Activated CD4-positive, alpha-beta T cell treated with anti-CD3 and anti-CD28 coated beads, Interleukin-2, amount 50 U/mL, for 16 hours (primary cell): ENCODE measurements around the gene LDLRAD4.
A peak's percentile ranks its signal among the peaks of the same experiment; 100 is the strongest.

Experiments
- DNase-seq: peaks from one replicate; pipeline ENCODE4 v3.0.0-alpha.2; 2020

Gene LDLRAD4

DNA sequence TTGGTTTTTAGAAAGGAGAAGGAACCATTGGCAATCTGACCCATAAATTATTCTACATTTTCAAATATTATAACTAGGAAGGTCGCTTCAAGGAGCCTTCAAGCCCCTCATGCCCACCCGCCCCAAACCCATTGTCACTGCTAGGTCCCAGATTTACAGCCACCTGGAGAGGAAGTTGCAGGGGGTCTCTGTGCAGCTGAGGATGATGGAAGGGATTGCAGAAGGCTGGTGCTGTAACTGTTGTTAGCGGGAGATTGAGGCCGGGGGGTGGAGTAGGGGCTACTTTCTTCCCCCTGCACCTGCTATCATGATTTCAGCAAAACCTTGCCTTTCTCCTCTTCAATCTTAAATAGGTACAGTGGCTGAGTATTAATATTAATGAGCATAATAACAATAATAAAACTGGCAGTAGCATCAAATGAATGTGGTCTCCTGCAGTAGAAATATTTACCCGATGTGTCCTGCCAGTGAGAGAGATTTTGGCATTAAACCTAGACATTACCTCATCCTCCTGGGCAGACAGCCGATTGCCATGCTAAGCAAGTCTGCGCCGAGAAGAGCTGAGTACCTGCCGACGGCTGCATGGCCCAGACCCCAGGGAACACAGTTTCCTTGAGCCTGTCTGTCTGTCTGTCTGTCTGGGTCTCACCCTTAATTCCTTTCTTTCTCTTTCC, 282.4 kb downstream of the LDLRAD4 start:
- no peak for DNase-seq

DNA sequence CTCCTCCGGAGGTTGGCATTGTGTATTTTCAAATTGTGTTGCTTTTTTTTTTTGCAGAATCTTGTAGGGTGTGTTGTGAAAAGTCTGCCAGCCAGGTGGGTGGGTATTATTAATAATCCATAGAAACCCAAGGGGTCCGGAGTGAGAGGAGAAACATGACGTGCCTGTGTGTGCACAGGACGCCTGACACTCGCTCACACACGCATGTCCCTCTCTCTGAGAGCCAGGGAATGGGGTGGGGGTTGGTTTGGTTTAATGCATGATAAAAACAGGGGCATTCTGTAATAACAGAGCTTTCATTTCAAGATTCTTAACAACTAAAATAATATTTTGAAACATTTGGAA, 283.0 kb downstream of the LDLRAD4 start:
- DNase-seq: no peak

DNA sequence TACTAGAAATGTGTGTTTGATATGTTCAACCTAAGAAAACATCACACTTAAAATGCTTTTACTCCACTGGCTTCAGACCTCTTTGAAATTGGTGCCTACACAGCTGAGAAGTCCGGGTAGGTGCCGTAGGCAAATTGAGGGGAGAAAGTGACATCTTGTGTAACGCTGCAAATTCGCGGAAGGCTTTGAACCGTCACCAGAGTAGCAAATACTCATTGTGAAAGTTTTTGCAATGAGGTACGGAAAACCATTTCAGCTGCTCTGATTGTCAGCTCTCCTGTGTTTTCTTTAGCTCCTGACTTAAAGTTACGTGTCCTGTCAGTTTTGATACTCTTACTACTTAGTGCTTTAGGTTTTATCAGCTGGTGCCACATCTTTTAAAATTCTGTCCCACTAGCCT, 283.3 kb downstream of the LDLRAD4 start:
- DNase-seq: peak; percentile 83

DNA sequence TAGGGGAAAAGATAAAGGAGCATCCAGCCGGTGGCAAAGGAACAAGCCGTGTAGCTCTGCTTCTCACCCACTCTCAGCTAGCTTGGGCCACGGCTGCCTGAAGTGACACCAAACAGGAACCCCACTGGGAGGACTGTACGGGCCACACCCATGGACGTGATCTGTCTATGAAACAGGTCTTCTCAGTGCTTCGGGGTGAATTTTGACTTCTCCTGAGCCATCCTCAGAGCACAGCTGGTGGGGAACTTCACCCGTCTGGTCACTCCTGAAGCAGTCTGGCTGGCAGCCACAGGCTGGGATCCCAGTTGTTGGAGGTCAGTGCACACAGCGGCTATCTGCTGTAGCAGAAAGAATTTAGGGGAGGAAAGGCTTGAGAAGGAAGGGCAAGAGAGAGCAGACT, 284.0 kb downstream of the LDLRAD4 start:
- no peak for DNase-seq

DNA sequence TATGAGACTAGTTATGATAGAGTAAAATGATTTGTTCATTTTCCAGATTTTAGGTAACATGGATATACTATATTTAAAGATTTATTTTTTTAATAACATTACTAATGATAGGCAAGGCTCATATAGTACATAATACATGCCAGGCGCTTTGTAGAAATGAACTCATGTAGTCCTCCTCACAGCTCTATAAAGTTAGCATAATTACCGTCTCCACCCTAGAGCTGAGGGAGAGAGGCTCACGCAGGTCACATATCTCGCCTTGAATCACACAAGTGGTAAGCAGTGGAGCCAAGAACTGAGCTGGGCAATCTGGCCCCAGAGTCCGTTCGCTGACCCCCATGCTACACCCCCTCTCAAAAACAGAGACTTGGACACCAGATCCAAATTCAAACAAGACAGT, 285.3 kb downstream of the LDLRAD4 start:
- no peak for DNase-seq

DNA sequence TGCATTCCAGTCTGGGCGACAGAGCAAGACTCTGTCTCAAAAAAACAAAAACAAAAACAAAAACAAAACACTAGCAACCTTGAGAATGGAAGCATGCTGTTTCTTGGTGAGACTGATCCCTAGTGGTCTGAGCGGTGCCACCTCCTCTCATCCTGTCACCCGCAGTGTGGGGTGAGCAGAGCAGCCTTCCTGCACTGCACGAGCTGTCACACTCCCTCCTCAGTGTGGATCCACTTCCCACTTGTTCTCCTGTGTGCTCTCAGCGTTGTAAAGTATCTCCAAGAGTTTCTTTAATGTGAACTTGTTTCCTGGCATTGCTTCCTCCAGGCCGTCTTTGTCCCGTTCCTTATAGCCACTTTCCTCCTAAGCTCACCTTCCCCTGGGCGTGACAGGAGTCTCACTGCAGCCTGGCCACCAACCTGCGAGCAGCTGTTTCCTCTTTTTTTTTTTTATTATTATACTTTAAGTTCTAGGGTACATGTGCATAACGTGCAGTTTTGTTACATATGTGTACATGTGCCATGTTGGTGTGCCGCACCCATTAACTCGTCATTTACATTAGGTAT, 287.3 kb downstream of the LDLRAD4 start:
- no peak for DNase-seq

DNA sequence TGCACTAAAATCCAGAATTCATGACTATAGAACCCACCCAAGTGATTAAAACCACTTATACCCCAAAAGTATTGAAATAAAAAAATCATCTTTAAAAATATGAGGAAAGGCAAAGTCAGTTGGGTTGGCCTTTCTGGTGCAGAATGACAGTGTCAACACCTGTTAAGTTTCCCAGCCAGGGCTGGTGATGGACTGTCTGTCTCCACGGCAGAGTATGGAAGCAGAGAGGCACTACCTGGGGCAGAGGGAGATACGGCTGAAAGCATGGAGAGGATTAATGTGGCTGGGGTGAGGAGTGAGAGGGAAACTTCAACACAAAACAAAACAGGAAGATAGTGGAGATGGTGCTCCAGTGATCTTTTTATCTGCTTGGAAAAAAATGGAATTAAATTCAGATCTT, 292.0 kb downstream of the LDLRAD4 start:
- no peak for DNase-seq

DNA sequence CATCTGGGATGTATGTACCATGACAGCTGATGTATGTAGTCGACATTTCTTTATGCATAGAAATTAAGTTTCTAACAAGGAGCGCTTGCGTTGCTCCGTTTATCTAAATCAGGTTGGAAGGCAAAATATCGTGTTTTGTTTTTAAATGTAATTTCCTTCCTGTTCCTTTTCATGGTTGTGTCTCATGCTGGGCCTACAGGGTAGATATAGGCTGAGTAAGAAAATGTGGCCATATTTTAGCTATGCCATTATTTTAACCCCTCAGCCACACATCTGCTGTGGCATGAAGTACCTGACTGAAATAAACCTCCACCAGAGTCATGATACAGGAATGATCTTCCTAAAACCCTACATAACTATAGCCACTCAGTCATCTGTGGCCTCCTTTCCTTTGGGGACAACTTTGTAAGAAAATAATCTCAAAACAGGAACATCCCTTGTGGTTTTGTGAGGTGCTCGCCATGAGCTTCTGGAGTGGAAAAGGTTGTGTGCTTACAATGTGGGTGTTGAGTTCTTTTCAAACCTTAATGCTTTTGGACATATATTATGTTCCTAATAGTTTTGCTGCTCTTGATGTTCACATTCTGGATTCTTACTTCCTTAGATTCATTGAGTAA, 293.5 kb downstream of the LDLRAD4 start:
- no peak for DNase-seq

DNA sequence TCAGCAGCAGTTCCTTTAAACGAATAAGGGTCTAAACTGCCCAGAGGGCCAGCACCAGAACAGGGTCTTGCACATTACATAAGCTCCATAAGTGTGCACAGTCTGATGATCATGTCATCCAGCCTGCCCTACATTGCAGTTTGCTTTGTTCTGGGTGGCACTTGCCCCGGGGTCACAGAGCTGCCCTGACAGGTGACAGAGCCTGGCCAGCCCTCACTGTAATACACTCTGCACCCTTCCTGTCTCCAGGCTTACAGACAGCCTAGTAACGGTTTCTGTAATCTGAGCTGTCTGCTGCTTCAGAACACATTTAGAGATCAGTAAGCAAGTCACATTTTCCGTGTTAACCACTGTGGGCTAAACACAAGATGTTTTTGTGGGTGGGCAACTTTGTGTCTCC, 294.5 kb downstream of the LDLRAD4 start:
- peak; percentile 24 for DNase-seq

DNA sequence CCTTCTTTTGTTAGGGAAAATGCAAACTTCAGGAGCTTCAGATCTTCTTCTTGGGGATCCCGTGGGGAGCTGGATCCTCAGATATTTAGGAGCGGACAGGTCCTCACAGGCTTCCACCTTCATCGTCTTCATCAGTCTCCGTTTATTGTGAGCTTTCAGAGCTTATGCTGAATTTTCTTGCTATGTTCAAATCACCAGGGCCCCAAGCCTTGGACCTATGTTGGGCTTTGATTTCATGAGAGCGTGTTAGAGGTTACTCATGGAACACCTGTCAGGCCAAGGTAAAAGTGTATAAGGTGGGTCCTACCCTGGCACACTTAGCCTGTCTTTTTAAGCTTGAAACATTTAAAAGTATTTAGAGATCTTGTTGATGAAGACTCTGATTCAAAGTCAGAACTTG, 294.9 kb downstream of the LDLRAD4 start:
- no peak for DNase-seq

DNA sequence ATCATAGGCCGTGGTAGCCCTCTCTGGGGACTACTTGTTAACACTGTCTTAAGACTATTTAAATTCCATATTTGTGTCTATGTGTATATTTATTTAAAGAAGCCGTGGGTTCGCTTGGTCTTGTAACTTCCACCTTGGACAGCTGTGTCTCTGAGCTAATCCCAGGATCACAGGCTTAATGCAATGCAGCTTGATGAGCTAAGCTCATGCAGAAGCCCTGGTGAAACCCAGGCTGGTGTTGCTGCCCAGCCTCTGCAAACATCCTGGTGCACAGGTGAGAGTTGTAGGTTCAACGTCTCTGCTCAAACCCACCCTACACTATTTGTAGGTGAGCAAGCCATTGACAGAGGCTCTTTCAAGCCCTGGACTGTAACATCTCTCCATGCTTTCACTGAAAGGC, 296.0 kb downstream of the LDLRAD4 start:
- DNase-seq: no peak

DNA sequence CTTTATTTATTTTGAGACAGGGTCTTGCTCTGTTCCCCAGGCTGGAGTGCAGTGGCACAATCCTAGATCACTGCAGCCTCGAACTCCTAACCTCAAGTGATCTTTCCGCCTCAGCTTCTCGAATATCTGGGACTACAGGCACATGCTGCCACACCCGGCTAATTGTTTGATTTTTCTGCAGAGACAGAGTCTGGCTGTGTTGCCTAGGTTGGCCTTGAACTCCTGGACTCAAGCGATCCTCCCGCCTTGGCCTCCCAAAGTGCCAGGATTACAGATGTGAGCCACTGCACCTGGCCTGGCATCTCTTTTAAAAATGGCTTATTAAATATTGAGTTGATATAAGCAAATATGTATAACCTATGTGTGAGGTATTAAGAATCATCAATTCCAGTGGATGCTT, 298.3 kb downstream of the LDLRAD4 start:
- DNase-seq: no peak

DNA sequence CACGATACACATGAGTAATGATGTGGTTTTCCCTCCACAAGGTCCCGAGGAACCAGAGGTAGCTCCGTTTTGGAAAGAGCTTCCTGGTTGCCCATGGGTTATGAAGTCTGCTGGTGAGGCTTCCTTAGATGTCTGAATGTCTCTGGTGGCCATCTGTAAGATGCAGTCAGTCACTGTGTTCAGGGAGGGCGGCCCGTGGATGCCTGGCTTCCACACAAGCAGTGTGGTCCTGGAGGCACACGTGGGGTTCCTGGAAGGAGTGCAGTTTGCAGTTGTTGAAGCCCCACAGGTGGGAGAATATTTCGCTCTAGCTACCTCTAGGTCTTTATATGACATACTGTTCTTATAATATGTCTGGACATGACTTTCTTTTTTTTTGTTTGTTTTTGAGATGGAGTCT, 298.8 kb downstream of the LDLRAD4 start:
- no peak for DNase-seq

DNA sequence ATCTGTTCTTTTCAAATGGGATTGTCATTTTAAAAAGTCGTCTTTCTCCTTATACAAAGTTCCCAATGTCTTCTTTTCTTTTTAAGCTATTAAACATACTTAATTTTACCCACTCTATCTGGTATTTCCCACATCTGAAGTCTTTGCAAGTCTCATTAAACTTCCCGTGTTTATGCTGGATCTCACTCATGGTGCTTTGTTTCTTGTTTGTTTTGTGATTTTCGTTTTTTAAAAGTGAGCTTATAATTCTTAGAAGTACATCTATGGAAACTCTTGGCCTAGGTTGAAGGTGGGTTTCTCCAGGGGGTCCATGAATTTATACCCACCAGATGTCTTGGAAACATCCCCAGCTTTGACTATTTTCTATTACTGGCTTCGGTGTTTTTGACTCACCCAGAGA, 299.8 kb downstream of the LDLRAD4 start:
- no peak for DNase-seq

DNA sequence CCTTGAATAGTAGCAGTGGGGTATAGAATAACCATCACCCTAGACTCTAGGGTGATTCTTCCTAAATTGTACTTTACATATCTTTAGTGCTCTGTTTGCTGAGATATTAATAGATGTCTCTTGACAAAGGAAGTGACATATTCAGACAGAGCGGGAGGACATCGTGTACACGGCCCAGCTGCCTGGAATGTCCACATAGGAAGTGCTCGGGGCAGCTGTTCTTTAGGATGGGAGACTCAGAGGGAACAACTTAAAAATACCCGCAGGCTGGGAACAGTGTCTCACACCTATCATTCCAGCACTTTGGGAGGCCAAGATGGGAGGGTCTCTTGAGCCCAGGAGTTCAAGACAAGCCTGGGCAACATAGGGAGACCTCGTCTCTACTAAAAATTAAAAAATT, 301.7 kb downstream of the LDLRAD4 start:
- no peak for DNase-seq

DNA sequence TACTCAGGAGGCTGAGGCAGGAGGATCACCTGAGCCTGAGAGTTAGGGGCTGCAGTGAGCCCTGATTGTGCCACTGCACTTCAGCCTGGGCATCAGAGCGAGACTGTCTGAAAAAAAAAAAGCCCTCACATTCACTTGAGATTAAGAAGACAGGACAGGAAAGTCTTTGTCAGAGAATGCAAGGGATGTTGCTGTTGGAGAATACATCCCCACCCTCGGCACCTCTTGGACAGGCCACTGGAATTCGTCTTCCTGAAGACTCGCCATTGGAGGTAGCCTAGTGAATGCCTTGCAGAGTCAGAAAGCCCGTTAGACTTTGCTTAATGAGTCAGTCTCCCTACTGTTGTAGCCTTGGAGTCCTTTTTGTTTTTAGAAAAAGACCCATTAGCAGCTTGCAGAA, 302.2 kb downstream of the LDLRAD4 start:
- DNase-seq: no peak

DNA sequence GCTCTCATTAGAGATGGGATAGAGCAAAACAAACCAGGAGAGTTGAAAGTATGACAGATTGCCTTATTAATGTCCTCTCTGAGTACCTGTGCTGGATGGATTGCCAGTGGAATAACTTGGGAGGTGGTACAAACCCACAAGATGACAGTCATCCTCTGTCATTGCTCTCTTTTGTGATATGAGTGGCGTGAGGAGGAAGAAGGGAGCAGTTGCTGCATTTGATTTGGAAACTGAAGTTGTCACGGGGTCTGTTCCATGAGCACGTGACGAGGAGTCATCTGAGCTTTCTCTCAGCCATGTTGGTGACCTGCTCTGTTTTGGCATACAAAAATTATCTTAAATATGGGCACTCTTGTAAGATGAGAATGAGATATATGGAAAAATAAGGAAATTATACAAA, 302.9 kb downstream of the LDLRAD4 start:
- DNase-seq: no peak

DNA sequence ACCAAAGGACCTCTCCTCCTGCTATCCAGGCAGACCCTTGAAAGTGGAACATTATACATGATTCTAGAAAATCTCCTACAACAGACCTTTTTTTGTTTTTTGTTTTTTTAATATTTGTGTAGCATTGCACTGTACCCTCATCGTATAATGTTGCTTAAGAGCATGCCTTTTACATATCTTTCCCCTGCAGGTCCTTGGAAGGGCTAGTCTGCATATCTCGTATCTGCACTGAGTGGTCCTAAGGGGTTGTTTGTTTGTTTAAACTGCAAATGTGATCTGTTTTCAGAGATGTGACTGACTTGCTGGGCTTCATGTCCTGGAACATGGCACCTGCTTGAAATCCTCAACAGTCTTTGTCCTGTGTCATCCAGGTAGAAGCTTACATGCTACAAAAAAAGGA, 303.7 kb downstream of the LDLRAD4 start:
- DNase-seq: no peak

DNA sequence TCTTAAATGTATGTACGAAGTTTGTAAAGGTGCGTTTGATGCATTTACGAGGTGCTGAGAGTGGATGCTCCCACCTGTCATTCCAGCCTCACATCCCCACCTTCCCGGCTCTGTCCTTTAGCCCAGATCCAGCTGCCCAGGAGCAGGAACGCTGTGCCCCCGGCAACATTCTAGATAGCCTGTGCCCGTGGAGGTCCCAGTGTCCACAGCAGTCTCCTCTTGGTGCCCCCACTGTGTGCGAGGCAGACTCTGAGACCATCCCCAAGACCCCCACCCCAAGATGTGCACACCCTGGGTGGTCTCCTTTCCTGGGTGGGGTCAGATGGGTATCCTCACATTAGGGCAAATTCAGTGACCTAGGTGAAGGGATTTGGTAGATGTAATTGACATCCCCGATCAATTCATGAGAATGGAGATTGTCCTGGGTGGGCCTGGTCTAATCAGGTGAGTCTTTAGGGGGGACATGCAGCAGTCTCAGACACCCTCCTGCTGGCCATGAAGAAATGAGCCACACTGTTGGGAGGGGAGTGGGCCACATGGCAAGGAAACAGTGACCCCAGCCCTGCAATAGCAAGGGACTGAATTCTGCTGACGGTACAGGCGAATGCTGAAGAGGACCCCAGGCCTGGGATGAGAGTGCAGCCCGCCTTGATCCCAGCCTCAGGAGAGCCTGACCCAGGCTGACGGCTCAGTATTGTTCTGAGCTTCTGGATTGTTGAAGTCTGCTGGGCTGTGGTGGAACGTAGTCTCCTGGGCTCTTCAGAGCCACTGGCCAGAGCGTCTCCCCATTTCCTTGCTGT, 304.5 kb downstream of the LDLRAD4 start:
- no peak for DNase-seq

DNA sequence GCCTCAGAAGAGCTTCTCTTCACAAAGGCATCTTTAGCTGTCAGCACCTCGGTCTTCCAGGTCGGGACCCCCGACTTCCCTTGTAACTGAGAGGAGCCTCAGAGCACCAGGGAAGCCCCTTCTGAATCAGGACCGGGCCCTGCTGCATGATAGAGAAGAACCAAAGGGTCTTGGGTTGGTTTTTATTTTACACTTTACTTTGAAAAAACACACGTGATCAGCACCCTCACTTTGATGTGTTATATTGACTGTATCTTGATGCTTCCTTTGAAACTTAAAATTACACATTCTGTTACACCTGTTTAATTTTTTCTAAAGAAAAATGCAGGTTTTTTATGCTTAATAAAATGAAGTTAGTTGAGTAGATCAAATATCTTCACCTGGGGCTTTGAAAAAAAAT, 305.5 kb downstream of the LDLRAD4 start:
- no peak for DNase-seq

DNA sequence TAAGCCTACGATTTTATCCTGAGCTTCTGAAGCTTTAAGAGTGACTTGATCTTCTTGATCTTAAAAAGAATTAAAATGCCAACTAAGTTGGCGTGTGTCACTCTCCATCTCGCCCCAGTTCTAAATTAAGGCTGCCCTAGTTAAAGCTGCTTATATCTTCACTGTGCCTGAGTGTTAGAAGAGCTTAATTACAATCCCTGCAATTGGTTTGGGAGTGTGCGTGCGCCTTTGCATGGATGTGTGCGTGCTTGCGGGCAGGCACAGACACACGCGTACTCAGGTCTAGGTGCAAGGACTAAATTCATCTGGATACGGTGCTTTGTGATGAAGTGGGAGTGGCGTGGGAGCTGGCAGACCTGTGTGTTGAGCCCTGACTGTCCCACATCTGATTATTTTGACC, 306.3 kb downstream of the LDLRAD4 start:
- no peak for DNase-seq

DNA sequence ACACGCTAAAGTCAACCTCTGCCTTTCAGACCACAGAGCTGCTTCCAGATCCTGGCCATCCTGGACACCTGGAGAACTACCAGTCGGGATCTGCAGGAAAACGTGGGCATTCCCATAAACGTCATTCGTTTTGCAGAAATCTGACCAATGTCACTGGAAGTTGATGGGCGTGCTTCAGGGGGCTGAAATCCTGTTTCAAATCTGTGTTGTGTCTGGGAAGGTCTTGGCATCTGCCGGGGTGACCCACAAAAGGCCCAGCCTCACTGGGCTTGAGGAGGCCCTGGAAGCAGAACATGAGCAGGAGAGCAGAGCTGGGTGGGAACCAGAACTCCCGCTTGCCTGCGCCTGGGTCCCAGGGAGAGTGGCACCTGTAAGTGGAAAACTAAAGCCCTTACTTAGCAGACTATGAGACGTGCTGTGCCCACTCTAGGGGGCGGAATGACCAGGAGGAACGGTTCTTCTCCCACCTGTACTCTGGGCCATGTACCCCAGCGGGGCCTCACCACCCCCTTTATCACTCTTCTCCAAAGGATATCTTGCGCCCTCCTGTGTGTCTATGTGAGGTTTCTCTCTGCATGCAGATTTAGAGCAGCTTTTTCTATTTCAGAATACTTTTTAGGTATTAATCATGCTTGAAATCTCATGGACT, 306.9 kb downstream of the LDLRAD4 start:
- DNase-seq: no peak

DNA sequence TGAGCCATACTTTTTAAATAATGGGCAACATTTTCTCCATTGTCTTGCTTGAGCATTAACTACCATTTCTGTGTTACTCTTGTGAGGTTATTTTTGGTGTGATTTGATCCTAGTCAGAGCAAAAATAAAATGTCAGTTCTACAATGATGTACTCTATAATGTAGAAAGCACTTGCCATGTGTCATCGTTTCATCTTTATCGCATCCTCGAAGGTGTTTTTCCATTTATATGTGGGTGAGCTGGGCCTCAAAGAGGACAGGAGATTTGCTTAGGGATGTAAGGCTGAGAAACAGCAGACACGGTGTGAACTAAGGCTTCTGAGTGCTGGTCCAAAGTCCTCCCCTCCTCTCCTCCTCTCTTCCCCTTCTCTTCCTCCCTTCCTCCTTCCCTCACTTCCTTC, 308.0 kb downstream of the LDLRAD4 start:
- no peak for DNase-seq

DNA sequence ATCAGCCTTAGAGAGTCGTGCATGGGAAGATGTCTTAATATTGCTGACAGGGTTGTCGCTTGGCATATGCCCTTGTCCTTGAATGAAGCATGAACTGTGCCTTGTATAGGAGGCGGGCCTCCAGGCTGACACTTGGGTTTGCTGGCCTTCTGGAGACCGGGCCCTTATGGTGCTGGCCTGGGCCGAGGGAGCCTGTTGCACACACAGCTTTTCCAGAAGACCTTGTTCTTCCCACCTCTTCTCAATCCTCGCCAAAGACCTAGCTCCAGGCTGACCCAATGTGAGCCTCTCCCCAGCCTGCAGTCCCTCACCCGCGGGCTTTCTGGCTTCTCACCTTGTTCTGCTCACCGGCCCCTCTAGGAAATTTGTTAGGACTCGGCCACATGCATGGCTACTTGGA, 308.7 kb downstream of the LDLRAD4 start:
- no peak for DNase-seq
